ENCODE measurements around the gene CSH1.
A peak's percentile ranks its signal among the peaks of the same experiment; 100 is the strongest.
"Not testable (repeated sequence)": the region's sequence is repeated elsewhere in the genome, so short reads cannot be mapped to it uniquely, and the experiment has no call there.

Gene CSH1

GRCh38 chr17:63866625-63867024, 29.7 kb downstream of the CSH1 start:
- not testable (repeated sequence) for DNase-seq (ENCODE audit: low spot score)

GRCh38 chr17:63859257-63859656, 37.1 kb downstream of the CSH1 start:
- DNase-seq (ENCODE audit: low spot score): no peak

- DNase-seq (ENCODE audit: low spot score): not testable (repeated sequence)
These were observed 39.9 kb downstream of the CSH1 start for GRCh38 chr17:63856425-63856824.

- DNase-seq (ENCODE audit: low spot score): no peak
These were observed 41.2 kb downstream of the CSH1 start for GRCh38 chr17:63855185-63855584.

GRCh38 chr17:63854709-63855108, 41.7 kb downstream of the CSH1 start:
- no peak for DNase-seq (ENCODE audit: low spot score)

GRCh38 chr17:63853260-63853659, 43.1 kb downstream of the CSH1 start:
- no peak for DNase-seq (ENCODE audit: low spot score)

- no peak for DNase-seq (ENCODE audit: low spot score)
These were observed 46.0 kb downstream of the CSH1 start for GRCh38 chr17:63850401-63850800.

- DNase-seq (ENCODE audit: low spot score): peak; percentile 93
These were observed 47.3 kb downstream of the CSH1 start for GRCh38 chr17:63848834-63849689.

GRCh38 chr17:63847525-63848249, 48.7 kb downstream of the CSH1 start:
- no peak for DNase-seq (ENCODE audit: low spot score)

- DNase-seq (ENCODE audit: low spot score): no peak
These were observed 50.9 kb downstream of the CSH1 start for GRCh38 chr17:63845509-63845908.
